Suprapubic skin (tissue), 3 donors: ENCODE measurements around the gene AKAP8L.

Source experiments
- EP300 ChIP-seq: sonication (generic); formaldehyde crosslinking; IDR thresholded peaks from one replicate; pipeline ENCODE4 v1.6.1; 2017; ENCODE audit warnings: antibody characterized with exemption
- TF ChIP-seq, protein P1 (sequence below), 2 donors: fragments of 200-600 bp in 1 of 2; fragments of 450-650 bp in 1 of 2; sonication (generic) in 1 of 2; IDR thresholded peaks; one replicate each; pipeline ENCODE4 v1.5.1; 2016 to 2019; ENCODE audit warnings: antibody characterized with exemption in 2 of 2, mild to moderate bottlenecking in 1 of 2, moderate library complexity in 1 of 2

- no peak for TF ChIP-seq EP300
- TF ChIP-seq, protein P1, sequence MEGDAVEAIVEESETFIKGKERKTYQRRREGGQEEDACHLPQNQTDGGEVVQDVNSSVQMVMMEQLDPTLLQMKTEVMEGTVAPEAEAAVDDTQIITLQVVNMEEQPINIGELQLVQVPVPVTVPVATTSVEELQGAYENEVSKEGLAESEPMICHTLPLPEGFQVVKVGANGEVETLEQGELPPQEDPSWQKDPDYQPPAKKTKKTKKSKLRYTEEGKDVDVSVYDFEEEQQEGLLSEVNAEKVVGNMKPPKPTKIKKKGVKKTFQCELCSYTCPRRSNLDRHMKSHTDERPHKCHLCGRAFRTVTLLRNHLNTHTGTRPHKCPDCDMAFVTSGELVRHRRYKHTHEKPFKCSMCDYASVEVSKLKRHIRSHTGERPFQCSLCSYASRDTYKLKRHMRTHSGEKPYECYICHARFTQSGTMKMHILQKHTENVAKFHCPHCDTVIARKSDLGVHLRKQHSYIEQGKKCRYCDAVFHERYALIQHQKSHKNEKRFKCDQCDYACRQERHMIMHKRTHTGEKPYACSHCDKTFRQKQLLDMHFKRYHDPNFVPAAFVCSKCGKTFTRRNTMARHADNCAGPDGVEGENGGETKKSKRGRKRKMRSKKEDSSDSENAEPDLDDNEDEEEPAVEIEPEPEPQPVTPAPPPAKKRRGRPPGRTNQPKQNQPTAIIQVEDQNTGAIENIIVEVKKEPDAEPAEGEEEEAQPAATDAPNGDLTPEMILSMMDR (IDR thresholded peaks at IDR 0.05) = no peak
These were observed 19.2 kb downstream of the AKAP8L start for GRCh38 chr19:15399635-15400034.
